Caco-2 (cell line): ENCODE data around the gene UCP2. TPM values are rescaled to one million over a fixed set of nuclear protein-coding genes. Genes with fewer than 3 reads are reported as not detected.

Source experiments
- BruUV-seq: library from RNA; stranded (reverse); fragments of 400-500 nt; replicated peaks from 2 replicates; lab custom pipeline; 2021; lab: Mats Ljungman, UMichigan
- CTCF ChIA-PET: fragments of 300-600 bp; sonication (Branson Sonifier 250); formaldehyde crosslinking; loops from one replicate; lab custom pipeline; 2022; ENCODE audit warnings: antibody characterized with exemption; lab: Charles Lee
- POLR2A ChIA-PET: fragments of 300-600 bp; sonication (Branson Sonifier 250); formaldehyde crosslinking; loops from one replicate; lab custom pipeline; 2022; ENCODE audit warnings: antibody characterized with exemption; lab: Charles Lee
- DNase-seq, 2 experiments: peaks; one replicate each; pipeline versions ENCODE4 v3.0.0 to v3.0.0-alpha.2; 2020 to 2022
- H3K27me3 ChIP-seq: replicated peaks from 2 replicates; pipeline ENCODE4 v1.6.0; 2011; ENCODE audit warnings: low read length; ENCODE audit not compliant: control insufficient read depth, insufficient read depth
- H3K36me3 ChIP-seq: 2 replicates; pipeline ENCODE4 v1.5.1; 2011; ENCODE audit warnings: low read length; ENCODE audit not compliant: control insufficient read depth, insufficient read depth
- H3K4me1 ChIP-seq: fragments of 250-450 bp; sonication (Bioruptor Pico); 2 replicates; pipeline ENCODE4 v1.5.1; 2020; ENCODE audit warnings: mild to moderate bottlenecking
- H3K4me3 ChIP-seq: 2 replicates; pipeline ENCODE4 v1.5.1; 2011; ENCODE audit warnings: low read depth, mild to moderate bottlenecking, control low read depth, low read length
- H3K9me3 ChIP-seq: fragments of 250-450 bp; sonication (Bioruptor Pico); 2 replicates; pipeline ENCODE4 v1.5.1; 2020; ENCODE audit warnings: mild to moderate bottlenecking, moderate library complexity
- H3K27ac Mint-ChIP-seq: one replicate; pipeline ENCODE4 v1.8.0; 2022; ENCODE audit warnings: mixed read lengths; ENCODE audit not compliant: unreplicated experiment
- H3K27me3 Mint-ChIP-seq: one replicate; pipeline ENCODE4 v1.8.0; 2022; ENCODE audit warnings: mixed read lengths; ENCODE audit not compliant: insufficient read depth, unreplicated experiment
- H3K36me3 Mint-ChIP-seq: one replicate; pipeline ENCODE4 v1.8.0; 2022; ENCODE audit warnings: mild to moderate bottlenecking, mixed read lengths; ENCODE audit not compliant: insufficient read depth, unreplicated experiment
- H3K4me1 Mint-ChIP-seq: one replicate; pipeline ENCODE4 v1.8.0; 2022; ENCODE audit warnings: low read depth, mixed read lengths; ENCODE audit not compliant: unreplicated experiment
- H3K4me3 Mint-ChIP-seq: one replicate; pipeline ENCODE4 v1.8.0; 2022; ENCODE audit warnings: mild to moderate bottlenecking, moderate library complexity, mixed read lengths; ENCODE audit not compliant: unreplicated experiment
- H3K9me3 Mint-ChIP-seq: one replicate; pipeline ENCODE4 v1.8.0; 2022; ENCODE audit warnings: mixed read lengths; ENCODE audit not compliant: unreplicated experiment
- CTCF ChIP-seq, 2 experiments: fragments of 200-600 bp in 1 of 2; IDR thresholded peaks; 1 replicate in 1 of 2; 2 replicates in 1 of 2; pipeline versions ENCODE4 v1.5.1 to v1.8.0; 2011 to 2022; ENCODE audit warnings: antibody characterized with exemption in 1 of 2, control low read depth in 1 of 2, inconsistent platforms in 1 of 2, low read depth in 1 of 2, low read length in 1 of 2, mild to moderate bottlenecking in 1 of 2, moderate library complexity in 1 of 2; ENCODE audit not compliant: insufficient read depth in 1 of 2, severe bottlenecking in 1 of 2, unreplicated experiment in 1 of 2
- intact Hi-C: fragments of 100-400 bp; cut with micrococcal nuclease; formaldehyde crosslinking; loops from one replicate; pipeline ENCODE4 v1.10.0; 2022; ENCODE audit not compliant: unreplicated experiment
- total RNA-seq: library from RNA; stranded (reverse); gene quantifications from 2 replicates; pipeline ENCODE4 v1.2.3, GENCODE V29; 2022

Gene UCP2
- total RNA-seq, 1 experiment from 2014 or later: 144 TPM

DNA sequence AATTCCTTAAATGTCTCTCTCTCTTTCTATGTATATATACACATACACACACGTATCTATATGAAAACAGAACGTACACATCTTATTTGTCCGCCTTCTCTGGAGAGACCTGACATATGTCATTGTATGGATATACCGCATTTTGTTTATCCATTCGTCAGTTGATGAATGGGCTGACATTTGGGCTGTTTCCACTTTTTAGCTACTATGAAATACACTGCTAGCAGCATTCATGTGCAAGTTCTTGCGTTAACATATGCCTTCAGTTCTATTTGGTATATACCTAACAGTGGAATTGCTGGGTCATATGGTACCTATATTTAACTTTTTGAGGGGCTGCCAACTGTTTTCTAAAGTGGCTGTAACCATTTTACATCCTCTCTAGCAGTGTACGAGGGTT is 49.9 kb downstream of the UCP2 start:
- no peaks in the 10 kb centered on the region for H3K27me3 ChIP-seq
- H3K27ac Mint-ChIP-seq: no peak overlapping the region
- H3K9me3 Mint-ChIP-seq: no peaks in the 10 kb centered on the region
- ChIA-PET CTCF (interaction anchor here (2.0 to 2.2 kb wide), 2 partner anchors 308 to 454 kb away, joined by 20 to 113 read pairs; no protein-coding TSS in a partner anchor), POLR2A (no interaction called here)
- DNase-seq: no peak
- BruUV-seq: no TSS peak
- no peak for TF ChIP-seq CTCF (IDR thresholded peaks at IDR 0.05; ENCODE audit: insufficient read depth in 1 of 2, low read depth in 1 of 2, low read length in 1 of 2, severe bottlenecking in 1 of 2, unreplicated experiment in 1 of 2)
- intact Hi-C loops: loop anchor here (10.0 kb wide), 1 partner anchor 208 kb away; no protein-coding TSS in a partner anchor
- no peaks in the 10 kb centered on the region for H3K27me3 Mint-ChIP-seq
- peaks cover under 1% of the 10 kb centered on the region; the same call in 1 of the 2 replicates for H3K9me3 ChIP-seq
- no peak overlapping the region for H3K4me3 Mint-ChIP-seq
- H3K4me1 Mint-ChIP-seq: peaks cover 8% of the 10 kb centered on the region
- H3K4me1 ChIP-seq: no peaks in the 10 kb centered on the region
- no peak overlapping the region for H3K4me3 ChIP-seq
- peaks cover 76% of the 10 kb centered on the region for H3K36me3 Mint-ChIP-seq
- H3K36me3 ChIP-seq: peaks cover 3% of the 10 kb centered on the region; the same call in 1 of the 2 replicates

GRCh38 chr11:73931951-73932350 is 50.7 kb downstream of the UCP2 start:
- Histone ChIP-seq H3K4me3 (no peak overlapping the region), H3K36me3 (peaks cover 5% of the 10 kb centered on the region; the same call in 1 of the 2 replicates), H3K9me3 (no peaks in the 10 kb centered on the region), H3K27me3 (no peaks in the 10 kb centered on the region), H3K4me1 (no peaks in the 10 kb centered on the region)
- intact Hi-C loops: loop anchor here (1.0 to 10.0 kb wide), 10 partner anchors 17 to 528 kb away; partner anchors contain the start of genes COA4, PAAF1 and RAB6A
- H3K4me1 Mint-ChIP-seq: peaks cover 8% of the 10 kb centered on the region
- no peaks in the 10 kb centered on the region for H3K27me3 Mint-ChIP-seq
- no peak overlapping the region for H3K27ac Mint-ChIP-seq
- ChIA-PET CTCF (interaction anchor here (0.6 to 2.2 kb wide), 32 partner anchors 9 to 581 kb away, joined by 3 to 113 read pairs (median 4); partner anchors contain the start of genes MRPL48, PLEKHB1 and RAB6A), POLR2A (interaction anchor here (0.5 to 1.2 kb wide), 4 partner anchors 63 to 230 kb away, joined by 3 to 9 read pairs (median 4); partner anchors contain the start of gene MRPL48)
- peaks cover 81% of the 10 kb centered on the region for H3K36me3 Mint-ChIP-seq
- DNase-seq: no peak
- BruUV-seq: no TSS peak
- TF ChIP-seq CTCF (IDR thresholded peaks at IDR 0.05; ENCODE audit: insufficient read depth in 1 of 2, low read depth in 1 of 2, low read length in 1 of 2, severe bottlenecking in 1 of 2, unreplicated experiment in 1 of 2): no peak
- no peak overlapping the region for H3K4me3 Mint-ChIP-seq
- H3K9me3 Mint-ChIP-seq: no peaks in the 10 kb centered on the region

GRCh38 chr11:73931039-73931645 is 51.5 kb downstream of the UCP2 start:
- Histone ChIP-seq H3K27me3 (no peaks in the 10 kb centered on the region), H3K4me1 (no peaks in the 10 kb centered on the region), H3K4me3 (no peak overlapping the region), H3K36me3 (peaks cover 5% of the 10 kb centered on the region), H3K9me3 (no peaks in the 10 kb centered on the region)
- Mint-ChIP-seq H3K9me3 (no peaks in the 10 kb centered on the region), H3K27me3 (no peaks in the 10 kb centered on the region), H3K36me3 (peaks cover 86% of the 10 kb centered on the region), H3K4me1 (peaks cover 8% of the 10 kb centered on the region), H3K27ac (no peak overlapping the region), H3K4me3 (no peak overlapping the region)
- CTCF ChIA-PET: interaction anchor here (0.6 to 2.2 kb wide), 40 partner anchors 9 to 580 kb away, joined by 3 to 113 read pairs (median 4); partner anchors contain the start of genes FAM168A, MRPL48, PLEKHB1 and RAB6A
- intact Hi-C loops: loop anchor here (1.0 to 10.0 kb wide), 10 partner anchors 16 to 527 kb away; partner anchors contain the start of genes COA4, PAAF1 and RAB6A
- no TSS peak for BruUV-seq
- peak; percentile 78 to 85 for DNase-seq
- POLR2A ChIA-PET: interaction anchor here (0.5 to 1.2 kb wide), 7 partner anchors 63 to 250 kb away, joined by 3 to 9 read pairs (median 4); partner anchors contain the start of genes MRPL48 and RAB6A
- TF ChIP-seq CTCF (IDR thresholded peaks at IDR 0.05; ENCODE audit: insufficient read depth in 1 of 2, low read depth in 1 of 2, low read length in 1 of 2, severe bottlenecking in 1 of 2, unreplicated experiment in 1 of 2): peak; percentile 81 to 89
